HG02943 (cell line): ENCODE data around the gene NUDT9.
"Not testable (repeated sequence)": the region's sequence is repeated elsewhere in the genome, so short reads cannot be mapped to it uniquely, and the experiment has no call there.

Experiments used
- ATAC-seq: cut with Tn5 transposase; IDR thresholded peaks from one replicate; pipeline ENCODE4 v1.9.1; 2021; ENCODE audit warnings: mild to moderate bottlenecking, low read depth, moderate library complexity; ENCODE audit not compliant: unreplicated experiment

NUDT9 gene

DNA sequence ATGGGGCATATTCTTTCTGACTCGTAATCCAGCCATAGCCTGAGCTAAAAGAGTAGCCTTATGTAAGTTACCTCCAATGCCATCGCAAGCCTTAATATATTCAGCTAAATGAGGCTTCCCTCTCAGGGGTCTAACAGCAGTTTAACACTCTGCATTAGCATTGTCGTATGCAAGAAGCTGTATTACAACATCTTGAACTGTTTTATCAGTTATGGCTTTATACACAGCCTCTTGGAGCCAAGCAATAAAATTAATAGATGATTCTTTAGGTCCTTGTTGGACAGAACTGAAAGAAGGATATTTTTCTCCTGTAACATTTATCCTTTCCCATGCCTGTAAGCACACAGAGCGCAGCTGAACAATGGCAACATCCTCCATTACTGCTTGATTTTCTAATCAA is 15.5 kb upstream of the NUDT9 start:
- not testable (repeated sequence) for ATAC-seq

DNA sequence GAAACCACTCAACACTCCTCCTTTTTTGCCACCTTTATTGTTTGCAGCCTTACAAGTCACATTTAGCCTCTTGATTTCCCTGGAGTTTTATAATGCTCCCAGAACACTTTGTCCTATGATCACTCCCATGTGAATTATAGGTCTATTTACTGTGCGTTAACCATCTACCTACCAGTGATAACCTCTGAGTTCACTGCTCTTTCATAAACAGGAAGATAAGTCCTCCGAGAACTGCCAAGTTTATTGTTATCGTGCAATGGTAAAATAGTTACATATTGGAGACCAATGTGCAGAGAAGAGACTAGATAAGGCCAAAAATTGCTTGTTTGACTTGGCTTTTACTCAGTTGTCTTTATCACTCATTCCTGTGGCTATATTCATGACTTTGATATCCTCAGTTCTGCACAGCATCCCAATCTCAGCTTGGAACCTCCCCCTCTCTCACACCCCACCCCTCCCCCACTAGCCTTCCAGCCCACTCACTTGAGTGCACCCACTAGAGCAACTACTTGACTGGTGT is 12.9 kb upstream of the NUDT9 start:
- ATAC-seq = no peak

DNA sequence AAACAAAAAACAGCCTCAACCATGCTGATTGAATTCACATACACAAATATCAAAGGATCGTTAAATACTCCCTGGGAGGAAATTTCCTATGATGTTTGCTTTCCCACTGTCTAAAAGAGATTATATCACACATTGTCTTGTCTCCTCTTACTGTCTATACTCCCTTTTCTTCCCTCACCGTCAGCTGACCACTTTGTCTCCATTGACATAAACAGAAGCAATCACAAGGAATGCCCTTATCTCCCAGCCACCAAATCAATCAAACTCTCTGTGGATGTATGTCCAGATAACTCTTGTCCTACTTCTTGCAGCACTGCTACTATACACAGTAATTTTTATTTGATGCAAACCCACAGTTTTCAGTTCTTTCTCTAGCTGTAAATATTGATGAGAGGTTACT is 12.2 kb upstream of the NUDT9 start:
- no peak for ATAC-seq

DNA sequence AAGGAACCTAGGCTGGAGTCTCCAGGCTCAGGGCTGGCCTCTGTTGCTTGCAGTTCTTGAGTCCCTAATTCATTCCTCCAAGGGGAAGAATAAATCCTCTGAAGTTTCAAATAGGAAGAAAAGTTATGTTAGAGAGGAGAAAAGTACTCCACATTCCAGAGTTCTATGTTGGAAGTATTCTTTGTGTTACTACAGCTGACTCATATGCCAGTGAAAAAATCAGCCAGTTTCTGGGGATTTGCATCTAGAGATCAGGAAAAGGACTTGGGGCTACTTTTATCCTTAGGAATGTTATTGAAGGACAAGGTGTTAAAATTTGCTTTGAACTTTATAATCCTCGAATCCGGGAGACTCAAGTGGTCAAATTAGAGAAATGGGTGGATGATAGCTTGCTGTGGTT is 11.7 kb upstream of the NUDT9 start:
- ATAC-seq = no peak

DNA sequence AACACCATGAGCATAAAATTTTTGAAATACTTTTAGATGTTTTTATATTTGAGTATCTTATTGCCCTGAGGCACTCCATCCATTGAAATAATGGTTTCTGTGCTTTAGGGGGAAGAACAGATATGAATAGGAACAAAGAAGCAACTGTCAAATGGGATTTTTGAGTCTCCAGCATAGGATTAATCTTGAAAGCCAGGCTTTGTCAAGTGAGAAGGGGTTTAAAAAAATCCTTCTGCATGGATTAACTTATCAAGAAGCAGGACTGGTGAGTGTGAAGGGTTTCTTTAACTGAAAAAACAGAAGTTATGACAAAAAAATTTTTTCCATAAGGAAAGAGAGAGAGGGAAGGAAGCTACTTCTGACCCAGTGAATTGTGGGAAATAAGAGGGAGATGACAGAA is 7.6 kb upstream of the NUDT9 start:
- no peak for ATAC-seq

DNA sequence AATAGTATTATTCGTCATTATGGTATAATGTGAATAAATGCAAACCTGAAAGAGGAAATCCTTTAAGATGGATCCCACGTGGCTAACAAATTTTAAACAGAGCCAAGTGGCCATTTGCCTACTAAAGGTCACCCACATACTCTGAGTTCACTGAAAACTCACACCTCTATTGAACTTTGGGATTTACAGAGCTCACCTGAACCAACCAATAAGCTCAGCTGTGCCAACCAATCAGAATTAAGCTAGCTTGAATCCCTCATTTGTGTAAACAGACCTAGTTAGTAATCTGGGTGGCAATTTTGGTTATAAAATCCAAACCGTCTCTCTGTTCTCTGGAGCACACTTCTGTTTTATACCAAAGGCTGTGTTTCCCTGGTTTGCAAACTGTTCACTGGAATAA is 5.4 kb upstream of the NUDT9 start:
- no peak for ATAC-seq

DNA sequence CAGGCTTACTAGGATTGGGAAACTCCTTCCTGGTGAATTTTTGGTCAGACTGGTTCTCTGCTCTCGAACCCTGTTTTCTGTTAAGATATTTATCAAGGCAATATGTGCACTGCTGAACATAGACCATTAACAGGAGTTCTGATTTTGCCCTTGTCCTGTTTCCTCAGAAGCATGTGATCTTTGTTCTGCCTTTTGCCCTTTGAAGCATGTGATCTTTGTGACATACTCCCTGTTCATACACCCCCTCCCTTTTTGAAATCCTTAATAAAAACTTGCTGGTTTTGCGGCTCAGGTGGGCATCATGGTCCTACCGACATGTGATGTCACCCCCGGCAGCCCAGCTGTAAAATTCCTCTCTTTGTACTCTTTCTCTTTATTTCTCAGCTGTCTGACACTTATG is 4.0 kb upstream of the NUDT9 start:
- ATAC-seq = not testable (repeated sequence)

DNA sequence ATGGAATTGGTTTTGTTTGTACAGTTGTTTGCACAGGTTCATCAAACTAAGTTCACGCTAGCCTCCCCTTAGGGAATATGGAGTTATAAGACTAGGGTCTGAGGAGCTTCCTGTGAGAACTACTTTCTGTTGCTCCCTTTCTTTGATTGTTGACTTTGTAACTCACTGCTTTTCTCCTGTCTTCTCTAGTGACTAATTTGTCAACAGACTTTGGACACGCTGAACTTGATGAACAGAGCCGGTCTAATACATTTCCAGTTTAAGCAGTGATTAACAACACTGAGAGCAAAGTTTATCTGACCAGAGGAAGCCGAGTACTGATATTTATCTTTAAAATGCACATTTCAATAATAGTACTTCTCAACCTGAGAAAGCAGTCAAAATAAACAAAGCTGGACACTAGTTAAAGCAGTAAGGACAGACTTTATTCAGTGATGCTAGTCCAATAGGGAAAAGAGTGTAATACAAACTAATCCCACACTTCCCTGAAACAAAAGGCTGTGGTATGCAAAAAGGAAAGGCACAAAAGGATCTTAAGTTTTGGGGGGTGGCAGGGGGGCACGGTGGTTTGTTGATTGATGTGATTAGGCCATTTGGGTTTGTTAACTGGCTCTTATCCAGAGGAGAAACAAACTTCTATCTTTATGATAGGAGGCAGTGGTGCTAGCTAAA is 2.7 kb upstream of the NUDT9 start:
- no peak for ATAC-seq

DNA sequence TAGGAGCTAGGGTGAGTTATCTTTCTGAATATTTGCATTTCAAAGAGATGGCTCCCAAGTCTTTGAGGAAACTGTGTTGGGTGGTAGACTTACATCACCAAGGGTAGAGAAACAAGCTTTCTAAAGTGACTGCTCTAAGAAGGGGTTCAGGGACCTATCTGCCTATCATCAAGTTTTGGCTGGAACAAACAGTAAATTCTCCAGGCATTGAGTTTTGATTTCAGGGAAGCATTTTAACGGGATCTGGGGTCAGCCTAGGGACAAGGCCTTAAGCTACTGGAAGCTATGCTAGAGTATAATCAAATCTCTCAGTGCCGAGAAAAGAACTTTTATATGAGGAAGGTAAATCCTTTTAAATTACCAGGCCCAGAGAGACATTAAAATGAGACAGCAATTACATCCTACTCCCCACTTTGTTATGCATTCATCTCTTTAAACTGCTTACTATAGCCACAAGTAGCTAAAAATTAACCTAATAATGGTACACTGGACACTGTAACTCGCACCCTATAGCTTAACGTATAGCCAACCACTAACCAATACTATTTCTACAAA is 2.0 kb upstream of the NUDT9 start:
- no peak for ATAC-seq

DNA sequence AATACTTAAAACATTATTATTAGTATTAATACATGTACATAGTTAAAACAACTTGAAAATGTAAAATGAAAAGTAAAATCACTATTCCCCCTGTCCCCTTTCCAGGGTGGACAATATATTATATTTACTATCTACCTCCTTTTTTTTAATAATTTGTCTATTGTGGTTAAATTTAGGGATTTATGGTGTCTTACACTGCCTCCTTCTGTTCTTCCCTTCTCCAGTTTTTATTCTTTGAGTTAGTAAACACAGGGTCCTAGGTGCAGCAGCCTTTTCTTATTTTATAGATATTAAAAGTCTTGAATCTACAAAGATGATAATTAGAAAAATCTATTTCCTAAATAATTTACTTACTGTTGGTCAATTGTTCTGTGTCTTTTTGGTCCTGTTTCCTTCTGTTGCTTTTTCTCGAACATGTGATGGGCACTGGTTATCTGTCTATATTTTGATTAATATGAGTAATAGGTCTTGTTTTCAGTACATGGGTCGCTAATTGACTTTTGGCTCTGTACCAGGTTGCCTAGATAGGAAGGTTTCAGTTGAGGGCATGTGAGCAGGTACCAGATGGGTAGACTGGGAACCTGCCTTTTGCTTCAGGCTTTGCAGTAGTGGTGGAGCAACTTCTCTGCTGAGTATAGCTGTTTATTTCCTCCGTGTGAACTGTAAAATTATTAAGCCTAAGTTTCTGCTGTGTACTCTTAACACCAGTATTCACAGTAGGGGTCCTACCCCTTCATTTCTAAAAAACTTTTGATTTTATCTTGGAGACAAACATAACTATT is 1.1 kb downstream of the NUDT9 start:
- no peak for ATAC-seq

DNA sequence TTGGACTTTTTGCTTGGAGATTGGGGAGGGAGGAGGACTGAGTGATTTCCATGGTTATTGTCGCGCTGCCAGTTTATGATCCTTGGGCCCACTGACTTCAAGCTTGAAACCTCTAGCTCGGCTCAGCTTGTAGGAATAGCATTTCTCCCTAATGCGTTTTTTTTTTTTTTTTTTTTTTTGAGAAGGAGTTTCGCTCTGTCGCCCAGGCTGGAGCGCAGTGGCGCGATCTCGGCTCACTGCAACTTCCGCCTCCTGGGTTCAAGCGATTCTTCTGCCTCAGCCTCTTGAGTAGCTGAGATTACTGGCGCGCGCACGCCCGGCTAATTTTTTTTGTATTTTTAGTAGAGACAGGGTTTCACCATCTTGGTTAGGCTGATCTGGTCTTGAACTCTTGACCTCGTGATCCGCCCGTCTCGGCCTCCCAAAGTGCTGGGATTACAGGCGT is 1.7 kb downstream of the NUDT9 start:
- not testable (repeated sequence) for ATAC-seq

DNA sequence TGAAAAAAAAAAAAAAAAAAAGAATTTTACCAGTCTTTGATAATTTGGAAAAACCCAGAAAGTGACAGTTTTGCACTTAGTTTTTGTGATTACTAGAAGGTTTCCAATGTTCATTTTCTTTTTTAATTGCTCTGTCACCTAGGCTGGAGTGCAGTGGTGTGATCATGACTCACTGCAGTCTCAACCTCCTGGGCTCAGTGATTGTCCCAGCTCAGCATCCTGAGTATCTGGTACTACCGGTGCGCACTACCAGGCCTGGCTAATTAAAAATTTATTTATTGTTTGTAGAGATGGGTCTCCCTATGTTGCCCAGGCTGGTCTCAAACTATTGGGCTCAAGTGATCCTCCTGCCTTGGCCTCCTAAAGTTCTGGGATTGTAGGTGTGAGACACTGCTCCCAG is 3.3 kb downstream of the NUDT9 start:
- no peak for ATAC-seq

DNA sequence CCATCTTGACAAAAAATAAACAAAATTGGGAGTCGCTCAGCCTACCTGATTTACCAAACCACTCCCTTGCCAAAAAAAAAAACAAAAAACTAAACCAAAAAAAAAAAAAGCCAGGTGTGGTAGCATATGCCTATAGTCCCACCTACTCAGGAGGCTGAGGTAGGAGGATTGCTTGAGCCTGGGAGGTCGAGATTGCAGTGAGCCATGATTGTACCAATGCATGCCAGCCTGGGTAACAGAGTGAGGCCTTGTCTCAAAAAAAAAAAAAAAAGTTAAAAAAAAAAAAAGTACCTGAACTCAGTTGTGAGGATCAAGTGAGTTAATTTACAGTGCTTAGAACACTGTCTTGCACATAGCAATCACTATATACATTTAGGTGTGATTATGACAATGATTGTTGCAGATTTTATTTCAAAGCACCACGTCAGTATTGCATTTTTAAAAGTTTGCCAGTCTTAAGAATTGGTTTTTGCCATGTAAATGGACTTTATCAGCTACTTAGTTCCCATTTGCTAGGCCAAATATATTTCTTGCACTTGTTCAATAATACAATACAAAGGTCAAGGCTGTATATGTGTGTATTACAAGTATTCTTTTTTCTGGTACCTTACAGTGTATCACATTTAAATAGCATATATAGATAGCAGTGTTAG is 4.6 kb downstream of the NUDT9 start:
- ATAC-seq = no peak

DNA sequence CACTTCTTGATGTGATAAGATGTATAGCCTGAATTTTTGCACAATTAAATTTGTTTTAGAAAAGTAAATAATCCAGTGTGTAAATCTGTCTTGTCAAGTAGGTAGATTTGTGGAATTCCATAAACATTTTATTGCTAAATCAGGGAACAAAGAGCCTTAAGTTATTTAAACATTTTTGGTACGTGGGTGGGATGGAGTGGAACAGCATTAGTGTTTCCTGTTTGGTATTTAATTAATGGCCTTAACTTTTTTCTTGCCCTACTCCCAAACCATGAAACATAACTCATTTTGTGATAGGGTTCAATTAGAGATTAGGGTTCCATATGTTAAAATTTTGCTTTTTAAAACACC is 5.1 kb downstream of the NUDT9 start:
- ATAC-seq = no peak

DNA sequence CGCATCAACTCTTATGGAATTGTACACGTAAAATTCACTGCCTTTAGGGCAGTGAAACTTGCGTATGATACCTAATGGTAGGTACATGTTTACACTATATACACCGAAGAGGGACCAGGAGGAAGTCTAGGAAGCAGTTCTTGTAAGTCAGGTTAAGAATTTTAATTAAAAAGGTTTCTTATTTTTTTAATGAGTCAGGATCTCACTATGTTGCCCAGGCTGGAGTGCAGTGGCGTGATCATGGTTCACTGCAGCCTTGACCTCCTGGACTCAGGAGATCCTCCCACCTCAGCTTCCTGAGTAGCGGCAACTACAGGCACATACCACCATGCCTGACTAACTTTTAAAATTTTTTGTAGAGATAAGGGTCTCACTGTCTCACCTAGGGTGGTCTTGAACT is 6.6 kb downstream of the NUDT9 start:
- ATAC-seq = no peak

DNA sequence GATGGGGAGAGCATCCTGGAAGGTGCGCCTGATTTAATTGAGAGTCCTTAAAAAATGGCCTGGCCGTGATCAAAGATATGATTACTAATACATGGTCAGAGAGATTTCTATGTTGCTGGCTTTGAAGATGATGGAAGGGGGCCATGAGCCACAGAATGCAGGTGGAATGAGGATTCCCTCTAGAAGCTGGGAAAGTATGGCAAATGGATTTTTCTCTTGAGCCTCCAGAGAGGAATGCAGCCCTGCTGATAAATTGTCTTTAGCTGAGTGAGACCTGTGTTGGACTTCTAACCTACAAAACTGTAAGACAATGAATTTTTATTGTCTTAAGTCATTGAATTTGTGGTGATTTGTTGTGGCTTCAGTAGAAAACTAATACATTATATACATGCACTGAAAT is 7.7 kb downstream of the NUDT9 start:
- ATAC-seq = no peak

DNA sequence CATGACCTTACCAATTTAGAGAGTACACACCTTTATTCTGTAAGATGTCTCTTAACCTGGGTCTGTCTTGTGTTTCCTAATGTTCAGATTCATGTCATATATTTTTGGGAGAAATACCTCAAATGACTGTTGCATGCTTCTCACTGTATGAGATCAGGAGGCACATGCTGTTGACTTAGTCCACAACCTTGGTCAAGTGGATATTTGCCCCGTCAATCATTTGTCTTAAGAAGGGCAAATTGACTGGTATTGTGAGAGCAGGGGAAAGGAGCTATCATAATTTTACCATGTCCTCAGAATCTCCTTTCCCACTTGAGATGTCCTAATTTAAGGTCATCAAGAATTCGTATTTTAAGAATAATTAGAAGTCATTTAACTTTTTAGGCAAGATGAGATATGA is 11.0 kb downstream of the NUDT9 start:
- ATAC-seq = no peak

DNA sequence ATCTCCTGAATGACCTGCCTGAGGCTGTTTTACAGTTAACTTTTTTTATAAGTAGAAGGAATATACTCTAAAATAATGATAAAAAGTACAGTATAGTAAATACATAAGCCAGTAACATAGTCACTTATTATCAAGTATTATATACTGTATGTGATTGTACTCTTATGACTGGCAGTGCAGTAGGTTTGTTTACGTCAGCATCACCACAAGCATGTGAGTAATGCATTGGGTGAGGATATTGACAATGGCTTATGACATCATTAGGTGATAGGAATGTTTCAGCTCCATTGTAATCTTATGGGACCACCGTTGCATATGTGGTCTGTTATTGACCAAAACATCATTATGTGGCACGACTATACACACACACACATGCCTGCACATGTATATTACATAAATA is 20.5 kb downstream of the NUDT9 start:
- no peak for ATAC-seq

DNA sequence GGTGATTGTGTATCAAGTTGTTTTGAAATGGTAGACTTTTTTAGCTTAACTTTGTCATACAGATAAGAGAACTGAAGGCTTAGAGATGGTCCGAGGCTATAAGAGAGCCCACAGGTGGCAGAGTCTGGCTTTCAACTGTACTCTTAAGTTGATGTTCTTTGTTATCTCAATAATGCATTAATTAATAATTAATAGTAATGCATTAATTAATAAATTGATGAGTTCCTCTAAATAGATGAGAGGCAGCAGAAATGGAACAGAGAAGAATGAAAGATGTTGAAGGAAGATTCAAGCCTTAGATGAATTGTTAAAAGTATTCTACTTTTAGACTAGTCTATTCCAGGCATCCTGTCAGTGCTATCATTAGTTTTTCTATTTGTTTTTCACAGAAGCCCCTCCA is 22.4 kb downstream of the NUDT9 start:
- ATAC-seq = no peak

DNA sequence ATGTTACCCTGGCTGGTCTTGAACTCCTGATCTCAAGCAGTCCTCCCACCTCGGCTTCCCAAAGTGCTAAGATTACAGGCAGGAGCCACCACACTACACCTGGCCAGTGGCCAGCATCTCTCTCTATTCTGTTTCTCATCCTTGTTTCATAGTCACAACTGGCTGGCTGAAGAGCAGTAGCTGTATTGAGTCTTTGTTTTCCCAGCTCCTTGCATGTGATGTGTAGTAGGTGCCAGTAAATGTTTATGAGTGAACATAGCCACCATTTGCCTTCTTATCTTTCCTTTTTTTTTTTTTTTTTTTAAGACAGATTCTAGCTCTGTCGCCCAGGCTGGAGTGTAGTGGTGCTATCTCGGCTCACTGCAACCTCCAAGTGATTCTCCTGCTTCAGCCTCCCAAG is 23.6 kb downstream of the NUDT9 start:
- ATAC-seq = no peak

DNA sequence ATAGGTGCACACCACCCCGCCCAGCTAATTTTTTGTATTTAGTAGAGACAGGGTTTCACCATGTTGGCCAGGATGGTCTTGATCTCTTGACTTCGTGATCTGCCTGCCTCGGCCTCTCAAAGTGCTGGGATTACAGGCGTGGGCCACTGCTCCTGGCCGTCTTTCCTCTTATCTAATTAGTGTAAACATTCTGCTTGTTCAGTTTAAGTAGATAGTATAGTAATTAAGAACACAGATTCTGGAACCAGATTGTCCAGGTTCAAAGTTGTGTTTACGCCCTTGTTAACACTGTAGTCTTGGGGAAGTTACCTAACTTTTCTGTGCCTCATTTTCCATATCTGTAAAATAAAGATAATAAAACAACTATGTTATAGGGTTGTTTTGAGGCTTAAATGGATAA is 24.0 kb downstream of the NUDT9 start:
- ATAC-seq = not testable (repeated sequence)
